DOHH2 (cell line): ENCODE results near the gene MYO18B.

ENCODE experiments used
- EZH2phosphoT487 ChIP-seq: fragments of 200-600 bp; sonication (generic); IDR thresholded peaks from 2 replicates; pipeline ENCODE4 v1.6.1; 2017; ENCODE audit warnings: borderline replicate concordance, mild to moderate bottlenecking, antibody characterized with exemption, low read length, moderate library complexity, mixed read lengths
- TF ChIP-seq, protein P1 (sequence below): fragments of 200-600 bp; sonication (generic); IDR thresholded peaks from one replicate; pipeline ENCODE4 v1.5.1; 2014; ENCODE audit warnings: antibody characterized with exemption, mild to moderate bottlenecking, low read depth, low read length; ENCODE audit not compliant: poor library complexity, severe bottlenecking

DNA sequence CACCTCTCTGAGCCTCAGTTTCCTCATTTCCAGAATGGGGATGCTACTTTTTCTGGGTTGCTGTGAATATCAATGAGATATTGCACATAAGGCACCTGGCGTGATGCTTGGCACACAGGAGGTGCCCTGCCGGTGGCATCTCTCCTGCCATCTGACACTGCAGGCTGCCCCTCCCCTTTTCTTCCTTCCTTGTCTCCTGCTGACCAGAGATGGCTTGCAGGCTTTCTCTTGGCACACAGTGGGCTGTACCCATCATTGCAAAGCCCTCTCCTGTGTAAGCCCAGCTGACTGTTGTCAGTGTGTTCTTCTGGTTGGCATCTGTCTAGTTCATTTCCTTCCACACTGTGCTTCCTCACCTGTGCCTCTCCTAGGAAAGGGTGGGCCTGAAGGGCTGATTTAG, 91.7 kb downstream of the MYO18B start:
- TF ChIP-seq, protein P1, sequence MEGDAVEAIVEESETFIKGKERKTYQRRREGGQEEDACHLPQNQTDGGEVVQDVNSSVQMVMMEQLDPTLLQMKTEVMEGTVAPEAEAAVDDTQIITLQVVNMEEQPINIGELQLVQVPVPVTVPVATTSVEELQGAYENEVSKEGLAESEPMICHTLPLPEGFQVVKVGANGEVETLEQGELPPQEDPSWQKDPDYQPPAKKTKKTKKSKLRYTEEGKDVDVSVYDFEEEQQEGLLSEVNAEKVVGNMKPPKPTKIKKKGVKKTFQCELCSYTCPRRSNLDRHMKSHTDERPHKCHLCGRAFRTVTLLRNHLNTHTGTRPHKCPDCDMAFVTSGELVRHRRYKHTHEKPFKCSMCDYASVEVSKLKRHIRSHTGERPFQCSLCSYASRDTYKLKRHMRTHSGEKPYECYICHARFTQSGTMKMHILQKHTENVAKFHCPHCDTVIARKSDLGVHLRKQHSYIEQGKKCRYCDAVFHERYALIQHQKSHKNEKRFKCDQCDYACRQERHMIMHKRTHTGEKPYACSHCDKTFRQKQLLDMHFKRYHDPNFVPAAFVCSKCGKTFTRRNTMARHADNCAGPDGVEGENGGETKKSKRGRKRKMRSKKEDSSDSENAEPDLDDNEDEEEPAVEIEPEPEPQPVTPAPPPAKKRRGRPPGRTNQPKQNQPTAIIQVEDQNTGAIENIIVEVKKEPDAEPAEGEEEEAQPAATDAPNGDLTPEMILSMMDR: no peak
- no peak for TF ChIP-seq EZH2phosphoT487
